ENCODE measurements around the gene UROC1.

DNA sequence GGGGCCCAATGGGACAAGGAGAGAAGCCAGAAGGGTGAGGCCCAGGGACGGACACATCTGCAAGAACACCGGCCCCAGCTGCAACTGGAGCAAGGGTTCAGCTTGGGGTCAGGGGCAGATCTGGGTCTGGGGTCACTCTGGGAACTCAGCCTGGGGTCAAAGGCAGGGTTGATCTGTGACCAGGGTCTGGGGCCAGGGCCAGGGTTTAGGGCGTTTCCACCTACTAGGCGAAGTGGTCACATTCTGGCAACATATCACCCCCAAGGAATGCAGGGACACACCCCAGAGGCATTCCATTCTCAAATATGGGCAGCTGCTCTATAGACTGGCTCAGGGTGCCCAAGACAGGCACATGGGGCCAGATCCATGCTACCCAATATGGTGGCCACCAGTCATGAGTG, 9.0 kb downstream of the UROC1 start:
- TF ChIP-seq, protein P1, sequence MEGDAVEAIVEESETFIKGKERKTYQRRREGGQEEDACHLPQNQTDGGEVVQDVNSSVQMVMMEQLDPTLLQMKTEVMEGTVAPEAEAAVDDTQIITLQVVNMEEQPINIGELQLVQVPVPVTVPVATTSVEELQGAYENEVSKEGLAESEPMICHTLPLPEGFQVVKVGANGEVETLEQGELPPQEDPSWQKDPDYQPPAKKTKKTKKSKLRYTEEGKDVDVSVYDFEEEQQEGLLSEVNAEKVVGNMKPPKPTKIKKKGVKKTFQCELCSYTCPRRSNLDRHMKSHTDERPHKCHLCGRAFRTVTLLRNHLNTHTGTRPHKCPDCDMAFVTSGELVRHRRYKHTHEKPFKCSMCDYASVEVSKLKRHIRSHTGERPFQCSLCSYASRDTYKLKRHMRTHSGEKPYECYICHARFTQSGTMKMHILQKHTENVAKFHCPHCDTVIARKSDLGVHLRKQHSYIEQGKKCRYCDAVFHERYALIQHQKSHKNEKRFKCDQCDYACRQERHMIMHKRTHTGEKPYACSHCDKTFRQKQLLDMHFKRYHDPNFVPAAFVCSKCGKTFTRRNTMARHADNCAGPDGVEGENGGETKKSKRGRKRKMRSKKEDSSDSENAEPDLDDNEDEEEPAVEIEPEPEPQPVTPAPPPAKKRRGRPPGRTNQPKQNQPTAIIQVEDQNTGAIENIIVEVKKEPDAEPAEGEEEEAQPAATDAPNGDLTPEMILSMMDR (conservative IDR thresholded peaks at IDR 0.05): no peak
- no peak for TF ChIP-seq ZFX (IDR thresholded peaks at IDR 0.05)

Data from C4-2B (cell line).